ENCODE results near the gene IARS2.
"Not testable (repeated sequence)": the region's sequence is repeated elsewhere in the genome, so short reads cannot be mapped to it uniquely, and the experiment has no call there.

The IARS2 gene

GRCh38 chr1:220151454-220151853, 57.5 kb downstream of the IARS2 start:
- H3K9me3 ChIP-seq (replicated peaks; ENCODE audit: insufficient read depth, low read length), result no peaks in the 10 kb centered on the region
- H3K9ac ChIP-seq (ENCODE audit: low read length), result no peak overlapping the region
- no peak overlapping the region for H3K4me2 ChIP-seq (ENCODE audit: low read depth, low read length)
- no peaks in the 10 kb centered on the region for H3K27me3 ChIP-seq (replicated peaks; ENCODE audit: insufficient read depth, low read length)
- no peaks in the 10 kb centered on the region for H3K4me1 ChIP-seq (ENCODE audit: low read length)
- H3K36me3 ChIP-seq (replicated peaks; ENCODE audit: insufficient read depth, low read length), result peaks cover 4% of the 10 kb centered on the region; the same call in 1 of the 2 replicates
- TF ChIP-seq EZH2phosphoT487 (IDR thresholded peaks at IDR 0.05; ENCODE audit: low read length) (no peak), CTCF (IDR thresholded peaks at IDR 0.05; ENCODE audit: low read length) (no peak), EZH2 (optimal IDR thresholded peaks at IDR 0.05; ENCODE audit: low read depth, low read length) (no peak)
- H3K79me2 ChIP-seq (ENCODE audit: low read length), result no peaks in the 10 kb centered on the region
- no peak overlapping the region for H3K4me3 ChIP-seq (ENCODE audit: low read length)
- no peak overlapping the region for H2AFZ ChIP-seq (ENCODE audit: low read length)
- no peaks in the 10 kb centered on the region for H4K20me1 ChIP-seq (ENCODE audit: insufficient read depth, low read length)
- H3K27ac ChIP-seq (ENCODE audit: low read length), result no peak overlapping the region
- no peaks in the 10 kb centered on the region for H3K9me2 ChIP-seq (replicated peaks; ENCODE audit: insufficient read depth, low read length)
- DNase-seq, result no peak
- no peaks in the 10 kb centered on the region for H3F3A ChIP-seq (ENCODE audit: insufficient read depth, low read length)

- H3K36me3 ChIP-seq (replicated peaks; ENCODE audit: insufficient read depth, low read length), result peaks cover 4% of the 10 kb centered on the region
- H3K4me3 ChIP-seq (ENCODE audit: low read length), result no peak overlapping the region
- no peak for DNase-seq
Measured at GRCh38 chr1:220153147-220153546, 59.2 kb downstream of the IARS2 start.

GRCh38 chr1:220156620-220157146, 62.8 kb downstream of the IARS2 start:
- no peaks in the 10 kb centered on the region for H4K20me1 ChIP-seq (ENCODE audit: insufficient read depth, low read length)
- H3K4me2 ChIP-seq (ENCODE audit: low read depth, low read length), result no peak overlapping the region
- H3K4me1 ChIP-seq (ENCODE audit: low read length), result no peaks in the 10 kb centered on the region
- H3K27ac ChIP-seq (ENCODE audit: low read length), result no peak overlapping the region
- TF ChIP-seq CTCF (IDR thresholded peaks at IDR 0.05; ENCODE audit: low read length) (no peak), EZH2phosphoT487 (IDR thresholded peaks at IDR 0.05; ENCODE audit: low read length) (no peak), EZH2 (optimal IDR thresholded peaks at IDR 0.05; ENCODE audit: low read depth, low read length) (no peak)
- no peaks in the 10 kb centered on the region for H3F3A ChIP-seq (ENCODE audit: insufficient read depth, low read length)
- H2AFZ ChIP-seq (ENCODE audit: low read length), result no peak overlapping the region
- no peak for DNase-seq
- no peaks in the 10 kb centered on the region for H3K9me3 ChIP-seq (replicated peaks; ENCODE audit: insufficient read depth, low read length)
- no peaks in the 10 kb centered on the region for H3K79me2 ChIP-seq (ENCODE audit: low read length)
- H3K9ac ChIP-seq (ENCODE audit: low read length), result no peak overlapping the region
- no peaks in the 10 kb centered on the region for H3K27me3 ChIP-seq (replicated peaks; ENCODE audit: insufficient read depth, low read length)
- peaks cover 4% of the 10 kb centered on the region for H3K36me3 ChIP-seq (replicated peaks; ENCODE audit: insufficient read depth, low read length)
- no peak overlapping the region for H3K4me3 ChIP-seq (ENCODE audit: low read length)
- H3K9me2 ChIP-seq (replicated peaks; ENCODE audit: insufficient read depth, low read length), result no peaks in the 10 kb centered on the region

More at GRCh38 chr1:220153147-220153546, 59.2 kb downstream of the IARS2 start:
- TF ChIP-seq EZH2 (optimal IDR thresholded peaks at IDR 0.05; ENCODE audit: low read depth, low read length), result no peak
- no peak for TF ChIP-seq EZH2phosphoT487 (IDR thresholded peaks at IDR 0.05; ENCODE audit: low read length)
- no peak overlapping the region for H3K27ac ChIP-seq (ENCODE audit: low read length)
- H3K27me3 ChIP-seq (replicated peaks; ENCODE audit: insufficient read depth, low read length), result no peaks in the 10 kb centered on the region
- H3K9ac ChIP-seq (ENCODE audit: low read length), result no peak overlapping the region
- H2AFZ ChIP-seq (ENCODE audit: low read length), result no peak overlapping the region
- H3K9me2 ChIP-seq (replicated peaks; ENCODE audit: insufficient read depth, low read length), result no peaks in the 10 kb centered on the region
- no peaks in the 10 kb centered on the region for H4K20me1 ChIP-seq (ENCODE audit: insufficient read depth, low read length)
- H3K4me2 ChIP-seq (ENCODE audit: low read depth, low read length), result no peak overlapping the region
- H3K4me1 ChIP-seq (ENCODE audit: low read length), result no peaks in the 10 kb centered on the region
- no peaks in the 10 kb centered on the region for H3K79me2 ChIP-seq (ENCODE audit: low read length)
- no peaks in the 10 kb centered on the region for H3K9me3 ChIP-seq (replicated peaks; ENCODE audit: insufficient read depth, low read length)
- no peaks in the 10 kb centered on the region for H3F3A ChIP-seq (ENCODE audit: insufficient read depth, low read length)

GRCh38 chr1:220157738-220158137, 63.8 kb downstream of the IARS2 start:
- no peaks in the 10 kb centered on the region for H3K27me3 ChIP-seq (replicated peaks; ENCODE audit: insufficient read depth, low read length)
- no peaks in the 10 kb centered on the region for H4K20me1 ChIP-seq (ENCODE audit: insufficient read depth, low read length)
- H3K36me3 ChIP-seq (replicated peaks; ENCODE audit: insufficient read depth, low read length), result peaks cover 4% of the 10 kb centered on the region
- TF ChIP-seq EZH2phosphoT487 (IDR thresholded peaks at IDR 0.05; ENCODE audit: low read length) (no peak), EZH2 (optimal IDR thresholded peaks at IDR 0.05; ENCODE audit: low read depth, low read length) (no peak), CTCF (IDR thresholded peaks at IDR 0.05; ENCODE audit: low read length) (no peak)
- H3K9ac ChIP-seq (ENCODE audit: low read length), result no peak overlapping the region
- no peaks in the 10 kb centered on the region for H3K4me1 ChIP-seq (ENCODE audit: low read length)
- no peaks in the 10 kb centered on the region for H3K9me3 ChIP-seq (replicated peaks; ENCODE audit: insufficient read depth, low read length)
- no peak overlapping the region for H3K27ac ChIP-seq (ENCODE audit: low read length)
- no peak for DNase-seq
- H2AFZ ChIP-seq (ENCODE audit: low read length), result no peak overlapping the region
- no peak overlapping the region for H3K4me3 ChIP-seq (ENCODE audit: low read length)
- H3F3A ChIP-seq (ENCODE audit: insufficient read depth, low read length), result no peaks in the 10 kb centered on the region
- no peaks in the 10 kb centered on the region for H3K79me2 ChIP-seq (ENCODE audit: low read length)
- H3K9me2 ChIP-seq (replicated peaks; ENCODE audit: insufficient read depth, low read length), result no peaks in the 10 kb centered on the region
- H3K4me2 ChIP-seq (ENCODE audit: low read depth, low read length), result no peak overlapping the region

- not testable (repeated sequence) for H3K9me2 ChIP-seq (replicated peaks; ENCODE audit: insufficient read depth, low read length); H3K27ac ChIP-seq (ENCODE audit: low read length); H3K27me3 ChIP-seq (replicated peaks; ENCODE audit: insufficient read depth, low read length); H4K20me1 ChIP-seq (ENCODE audit: insufficient read depth, low read length); H3K36me3 ChIP-seq (replicated peaks; ENCODE audit: insufficient read depth, low read length); H3K4me1 ChIP-seq (ENCODE audit: low read length); H3K4me2 ChIP-seq (ENCODE audit: low read depth, low read length); H3K4me3 ChIP-seq (ENCODE audit: low read length); H3F3A ChIP-seq (ENCODE audit: insufficient read depth, low read length); H3K9me3 ChIP-seq (replicated peaks; ENCODE audit: insufficient read depth, low read length); H3K9ac ChIP-seq (ENCODE audit: low read length); H3K79me2 ChIP-seq (ENCODE audit: low read length); H2AFZ ChIP-seq (ENCODE audit: low read length); DNase-seq
Measured at GRCh38 chr1:220158530-220158929, 64.6 kb downstream of the IARS2 start.

Measured in MM.1S (cell line).